Measurements from ENCODE around the gene TPBGL. TPM values are rescaled to one million over a fixed set of nuclear protein-coding genes. Genes with fewer than 3 reads are reported as not detected.

TPBGL gene
- total RNA-seq, 1 donor from 2014 or later, result 2.3 TPM

DNA sequence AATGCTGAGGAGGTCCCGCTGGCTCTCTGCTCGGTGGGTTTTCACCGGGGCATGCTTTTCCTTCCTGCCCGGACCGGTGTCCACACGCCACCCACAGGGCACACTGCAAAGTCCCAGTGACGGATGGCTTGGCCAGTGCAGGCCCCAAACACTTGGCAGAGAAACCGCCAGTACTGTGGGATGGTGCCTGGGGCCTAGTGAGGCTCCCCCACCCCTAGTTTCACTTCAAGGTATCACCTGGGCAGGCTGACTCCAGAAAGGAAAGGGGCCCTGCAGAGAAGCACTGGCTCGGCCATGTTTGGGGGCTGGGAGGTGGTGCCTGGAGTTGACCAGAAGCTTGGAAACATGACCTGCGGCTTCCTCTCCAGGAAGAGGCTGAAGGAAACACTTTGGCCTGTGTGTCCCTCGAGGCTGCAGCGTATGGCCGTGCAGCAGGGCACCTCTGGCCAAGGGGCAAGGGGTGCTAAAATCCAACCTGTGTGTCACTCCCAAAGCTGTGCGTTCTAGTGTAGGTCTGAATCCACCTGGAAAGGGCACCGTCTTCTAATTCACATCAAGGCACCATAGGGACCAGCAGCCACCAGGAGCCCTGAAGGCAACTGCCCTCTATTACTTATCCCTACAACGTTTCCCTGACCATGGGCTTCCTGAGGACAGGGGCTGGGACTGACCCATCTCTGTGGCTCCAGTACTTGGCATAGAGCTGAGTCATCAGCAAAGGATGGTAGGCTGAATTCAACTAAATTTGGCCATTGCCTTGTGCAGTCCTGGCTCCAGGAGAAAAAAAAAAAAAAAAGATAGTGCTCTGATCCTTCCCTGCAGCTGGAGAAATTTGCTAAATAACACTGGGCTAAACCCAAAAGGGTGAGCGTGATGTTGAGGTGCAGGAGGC is 22.6 kb downstream of the TPBGL start:
- H3K27me3 Mint-ChIP-seq (ENCODE audit: unreplicated experiment), result peaks cover 9% of the 10 kb centered on the region
- H3K27ac Mint-ChIP-seq (ENCODE audit: unreplicated experiment), result no peak overlapping the region
- peaks cover 10% of the 10 kb centered on the region for H3K9me3 Mint-ChIP-seq (ENCODE audit: unreplicated experiment)
- H3K4me3 Mint-ChIP-seq (ENCODE audit: unreplicated experiment), result no peak overlapping the region
- no peaks in the 10 kb centered on the region for H3K4me1 Mint-ChIP-seq (ENCODE audit: low read depth, unreplicated experiment)
- TF ChIP-seq, protein P1, sequence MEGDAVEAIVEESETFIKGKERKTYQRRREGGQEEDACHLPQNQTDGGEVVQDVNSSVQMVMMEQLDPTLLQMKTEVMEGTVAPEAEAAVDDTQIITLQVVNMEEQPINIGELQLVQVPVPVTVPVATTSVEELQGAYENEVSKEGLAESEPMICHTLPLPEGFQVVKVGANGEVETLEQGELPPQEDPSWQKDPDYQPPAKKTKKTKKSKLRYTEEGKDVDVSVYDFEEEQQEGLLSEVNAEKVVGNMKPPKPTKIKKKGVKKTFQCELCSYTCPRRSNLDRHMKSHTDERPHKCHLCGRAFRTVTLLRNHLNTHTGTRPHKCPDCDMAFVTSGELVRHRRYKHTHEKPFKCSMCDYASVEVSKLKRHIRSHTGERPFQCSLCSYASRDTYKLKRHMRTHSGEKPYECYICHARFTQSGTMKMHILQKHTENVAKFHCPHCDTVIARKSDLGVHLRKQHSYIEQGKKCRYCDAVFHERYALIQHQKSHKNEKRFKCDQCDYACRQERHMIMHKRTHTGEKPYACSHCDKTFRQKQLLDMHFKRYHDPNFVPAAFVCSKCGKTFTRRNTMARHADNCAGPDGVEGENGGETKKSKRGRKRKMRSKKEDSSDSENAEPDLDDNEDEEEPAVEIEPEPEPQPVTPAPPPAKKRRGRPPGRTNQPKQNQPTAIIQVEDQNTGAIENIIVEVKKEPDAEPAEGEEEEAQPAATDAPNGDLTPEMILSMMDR (IDR thresholded peaks at IDR 0.05; ENCODE audit: partially characterized antibody, unreplicated experiment), result no peak
- no peaks in the 10 kb centered on the region for H3K36me3 Mint-ChIP-seq (ENCODE audit: unreplicated experiment)
- DNase-seq, result peak; percentile 15

DNA sequence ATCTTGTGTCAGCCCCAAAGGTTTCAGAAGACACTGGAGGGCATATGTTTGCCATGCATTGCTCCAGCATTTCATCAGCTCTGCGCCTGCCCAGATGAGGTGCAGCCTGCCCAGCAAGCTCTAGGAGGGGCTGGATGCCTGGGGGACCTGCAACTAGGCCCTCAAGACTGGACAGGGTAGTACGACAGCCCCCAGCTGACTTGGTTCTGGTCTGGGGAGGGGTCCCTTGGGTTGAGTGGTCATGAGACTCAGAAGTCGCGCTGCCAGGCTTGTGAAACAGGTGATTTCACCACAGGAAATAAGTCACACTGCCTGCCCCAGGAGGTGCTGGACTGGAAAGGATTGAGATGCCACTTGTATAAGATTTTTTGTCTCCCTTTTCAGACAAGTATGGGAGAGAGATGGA is 23.4 kb downstream of the TPBGL start:
- Mint-ChIP-seq H3K4me1 (ENCODE audit: low read depth, unreplicated experiment) (no peaks in the 10 kb centered on the region), H3K4me3 (ENCODE audit: unreplicated experiment) (no peak overlapping the region), H3K27ac (ENCODE audit: unreplicated experiment) (no peak overlapping the region), H3K36me3 (ENCODE audit: unreplicated experiment) (no peaks in the 10 kb centered on the region), H3K9me3 (ENCODE audit: unreplicated experiment) (peaks cover 10% of the 10 kb centered on the region), H3K27me3 (ENCODE audit: unreplicated experiment) (peaks cover 9% of the 10 kb centered on the region)
- TF ChIP-seq, protein P1 (IDR thresholded peaks at IDR 0.05; ENCODE audit: partially characterized antibody, unreplicated experiment), result no peak
- DNase-seq, result peak; percentile 21

DNA sequence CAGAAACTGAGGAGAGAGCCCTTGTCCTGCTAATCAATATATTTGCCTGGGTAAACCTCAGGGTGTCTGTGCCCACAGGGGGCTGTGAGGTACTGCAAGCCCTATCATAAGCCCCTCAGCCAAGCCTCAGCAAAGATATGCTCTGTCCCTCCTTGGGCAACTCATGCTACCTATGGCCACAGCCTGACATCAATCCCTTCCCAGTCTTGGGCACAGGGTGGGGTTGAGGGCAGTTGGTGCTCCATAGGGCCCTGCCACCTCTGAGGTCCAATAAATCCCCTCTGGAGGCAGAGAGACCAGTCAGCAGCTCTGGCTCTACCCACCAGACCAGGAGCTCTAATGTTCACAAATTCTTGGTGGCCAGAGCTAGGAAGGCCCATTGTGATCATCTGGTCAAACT is 23.8 kb downstream of the TPBGL start:
- Mint-ChIP-seq H3K4me1 (ENCODE audit: low read depth, unreplicated experiment) (no peaks in the 10 kb centered on the region), H3K9me3 (ENCODE audit: unreplicated experiment) (peaks cover 10% of the 10 kb centered on the region), H3K27me3 (ENCODE audit: unreplicated experiment) (peaks cover 9% of the 10 kb centered on the region), H3K36me3 (ENCODE audit: unreplicated experiment) (no peaks in the 10 kb centered on the region), H3K27ac (ENCODE audit: unreplicated experiment) (no peak overlapping the region), H3K4me3 (ENCODE audit: unreplicated experiment) (no peak overlapping the region)
- peak; percentile 2 for DNase-seq
- TF ChIP-seq, protein P1 (IDR thresholded peaks at IDR 0.05; ENCODE audit: partially characterized antibody, unreplicated experiment), result no peak

DNA sequence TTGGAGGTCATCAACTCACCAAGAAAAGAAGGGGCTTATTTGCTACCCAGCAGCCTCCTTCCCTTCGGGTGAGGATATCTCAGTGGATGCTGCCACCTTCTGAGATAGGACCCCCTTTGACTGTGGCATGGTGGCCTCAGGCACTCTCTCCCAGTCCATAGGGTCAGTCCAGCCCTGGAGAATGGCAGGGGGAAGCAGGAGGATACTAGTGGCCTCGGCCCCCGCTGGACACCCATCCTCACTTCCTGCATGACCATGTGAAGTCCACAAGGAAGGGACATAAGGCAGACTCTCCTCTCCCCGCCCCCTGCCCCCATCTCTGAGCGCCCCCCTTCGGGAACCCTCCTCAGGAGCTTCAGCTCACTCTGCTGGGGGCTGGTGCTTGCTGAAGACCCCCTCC is 24.4 kb downstream of the TPBGL start:
- H3K4me3 Mint-ChIP-seq (ENCODE audit: unreplicated experiment), result no peak overlapping the region
- DNase-seq, result peak; percentile 5
- peaks cover 10% of the 10 kb centered on the region for H3K9me3 Mint-ChIP-seq (ENCODE audit: unreplicated experiment)
- H3K27me3 Mint-ChIP-seq (ENCODE audit: unreplicated experiment), result peaks cover 9% of the 10 kb centered on the region
- H3K27ac Mint-ChIP-seq (ENCODE audit: unreplicated experiment), result no peak overlapping the region
- no peaks in the 10 kb centered on the region for H3K4me1 Mint-ChIP-seq (ENCODE audit: low read depth, unreplicated experiment)
- H3K36me3 Mint-ChIP-seq (ENCODE audit: unreplicated experiment), result no peaks in the 10 kb centered on the region
- TF ChIP-seq, protein P1 (IDR thresholded peaks at IDR 0.05; ENCODE audit: partially characterized antibody, unreplicated experiment), result no peak

DNA sequence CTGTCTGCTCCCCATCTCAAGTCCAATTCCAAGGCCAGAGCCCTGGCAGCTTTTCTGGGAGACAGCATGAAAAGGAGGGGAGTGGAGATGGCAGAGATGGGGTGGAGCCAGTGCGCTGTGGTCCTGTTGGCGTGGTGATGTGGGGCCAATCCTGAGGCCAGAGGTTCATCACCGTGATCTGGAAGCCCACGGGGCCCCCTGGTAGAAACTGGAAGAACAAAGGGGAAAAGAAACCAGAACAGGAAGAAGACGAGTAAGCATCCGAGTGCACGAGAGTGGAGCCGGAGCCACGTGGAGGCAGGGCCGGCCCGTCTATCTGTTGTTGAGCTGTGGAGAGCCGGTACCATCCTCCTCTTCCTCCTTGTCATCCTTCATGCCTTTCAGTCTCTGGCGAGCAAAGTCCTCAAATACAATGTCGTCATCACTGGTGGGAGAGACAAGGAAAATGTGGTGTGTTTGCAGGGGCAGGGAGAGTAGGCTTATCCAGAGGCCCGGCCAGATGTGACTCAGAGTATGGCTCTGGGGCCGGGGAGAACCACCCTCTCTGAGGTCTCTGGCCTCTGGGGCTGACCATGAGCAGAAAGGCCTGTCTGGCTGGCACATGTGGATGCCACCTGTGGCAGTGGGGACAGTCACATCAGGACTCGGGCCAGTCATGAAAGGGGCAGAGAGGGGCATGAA is 25.4 kb downstream of the TPBGL start:
- Mint-ChIP-seq H3K4me1 (ENCODE audit: low read depth, unreplicated experiment) (no peaks in the 10 kb centered on the region), H3K4me3 (ENCODE audit: unreplicated experiment) (no peak overlapping the region), H3K27me3 (ENCODE audit: unreplicated experiment) (peaks cover 9% of the 10 kb centered on the region), H3K9me3 (ENCODE audit: unreplicated experiment) (peaks cover 10% of the 10 kb centered on the region), H3K36me3 (ENCODE audit: unreplicated experiment) (no peaks in the 10 kb centered on the region), H3K27ac (ENCODE audit: unreplicated experiment) (no peak overlapping the region)
- peak; percentile 12 for DNase-seq
- TF ChIP-seq, protein P1 (IDR thresholded peaks at IDR 0.05; ENCODE audit: partially characterized antibody, unreplicated experiment), result no peak

All from glutamatergic neuron (in vitro differentiated cells).